Fibroblast of the aortic adventitia (primary cell): Measurements from ENCODE around the gene TYK2. TPM values are rescaled to one million over a fixed set of nuclear protein-coding genes. Genes with fewer than 3 reads are reported as not detected.
"Not testable (repeated sequence)": the region's sequence is repeated elsewhere in the genome, so short reads cannot be mapped to it uniquely, and the experiment has no call there.

Experiments used
- DNase-seq: peaks from one replicate; pipeline ENCODE4 v3.0.0-alpha.2; 2010; ENCODE audit warnings: low read depth
- H3K4me3 ChIP-seq: 2 replicates; pipeline ENCODE4 v1.5.1; 2011; ENCODE audit warnings: low read depth, mild to moderate bottlenecking, control low read depth, low read length, moderate library complexity
- CTCF ChIP-seq: IDR thresholded peaks from 2 replicates; pipeline ENCODE4 v1.5.1; 2011; ENCODE audit warnings: mild to moderate bottlenecking, low read length, control low read depth, inconsistent platforms; ENCODE audit not compliant: insufficient read depth
- total RNA-seq: library from RNA; depleted of rRNA; stranded (reverse); fragments of >200 nt; gene quantifications from 2 replicates; pipeline ENCODE4 v1.2.3, GENCODE V29; 2012; ENCODE audit warnings: low replicate concordance

TYK2 gene
- total RNA-seq, 1 donor = 51.5 TPM

DNA sequence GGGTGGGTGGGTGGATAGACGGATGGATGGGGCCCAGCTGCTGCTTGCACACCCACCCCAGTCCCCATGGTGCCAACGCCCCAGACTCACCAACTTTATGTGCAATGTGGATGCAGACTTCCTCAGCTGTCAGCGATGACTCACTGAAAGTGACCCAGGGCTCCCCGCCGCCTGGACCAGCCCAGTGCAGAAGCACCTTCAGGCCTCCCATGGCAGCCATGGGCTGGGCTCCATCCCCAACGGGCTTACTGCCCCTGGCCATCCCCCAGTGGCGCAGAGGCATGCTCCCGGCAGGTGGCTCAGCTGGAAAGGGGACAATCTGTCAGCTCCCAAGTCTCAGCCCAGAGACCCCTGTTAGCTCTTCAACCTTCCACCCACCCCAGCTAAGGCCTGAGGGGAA lies 2.2 kb downstream of the TYK2 start:
- TF ChIP-seq CTCF = no peak
- H3K4me3 ChIP-seq = no peak overlapping the region
- DNase-seq = no peak

DNA sequence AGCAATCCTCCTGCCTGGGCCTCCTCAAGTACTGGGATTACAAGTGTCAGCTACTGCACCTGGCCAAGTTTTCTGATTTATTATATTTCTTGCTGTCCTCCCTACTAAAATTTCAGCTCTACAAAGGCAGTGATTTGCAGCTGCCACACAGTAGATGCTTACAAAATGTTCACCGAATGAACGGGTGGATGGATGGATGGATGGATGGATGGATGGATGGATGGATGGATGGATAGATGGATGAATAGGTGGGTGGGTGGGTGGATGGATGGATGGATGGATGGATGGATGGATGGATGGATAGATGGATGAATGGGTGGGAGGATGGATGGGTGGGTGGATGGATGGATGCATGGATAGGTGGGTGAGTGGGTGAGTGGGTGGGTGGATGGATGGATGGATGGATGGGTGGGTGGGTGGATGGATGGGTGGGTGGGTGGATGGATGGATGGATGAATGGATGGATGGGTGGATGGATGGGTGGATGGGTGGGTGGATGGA lies 3.2 kb downstream of the TYK2 start:
- DNase-seq, H3K4me3 ChIP-seq: not testable (repeated sequence)

DNA sequence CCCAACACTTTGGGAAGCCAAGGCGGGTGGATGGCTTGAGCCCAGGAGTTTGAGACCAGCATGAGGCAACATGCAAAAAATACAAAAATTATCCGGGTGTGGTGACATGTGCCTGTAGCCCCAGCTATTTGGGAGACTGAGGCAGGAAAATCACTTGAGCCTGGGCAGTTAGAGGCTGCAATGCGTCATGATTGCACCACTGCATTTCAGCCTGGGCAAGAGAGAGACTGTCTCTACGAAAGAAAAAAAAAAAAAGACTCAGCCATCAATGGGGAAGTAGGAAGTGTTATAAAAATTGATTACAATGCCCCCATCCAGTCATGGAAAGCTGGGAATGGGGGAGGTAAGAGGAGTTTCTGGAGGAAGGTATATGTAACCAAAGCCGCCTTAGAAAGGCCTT lies 5.4 kb downstream of the TYK2 start:
- DNase-seq = no peak
- no peak overlapping the region for H3K4me3 ChIP-seq
- no peak for TF ChIP-seq CTCF

- TF ChIP-seq CTCF = no peak
- DNase-seq = no peak
- H3K4me3 ChIP-seq = no peak overlapping the region
These were observed 7.7 kb downstream of the TYK2 start for GRCh38 chr19:10372690-10373089.

- no peak for TF ChIP-seq CTCF
- DNase-seq = no peak
- no peak overlapping the region for H3K4me3 ChIP-seq
These were observed 12.1 kb downstream of the TYK2 start for GRCh38 chr19:10368101-10368803.

- DNase-seq, H3K4me3 ChIP-seq: not testable (repeated sequence)
These were observed 13.3 kb downstream of the TYK2 start for GRCh38 chr19:10366950-10367512.

DNA sequence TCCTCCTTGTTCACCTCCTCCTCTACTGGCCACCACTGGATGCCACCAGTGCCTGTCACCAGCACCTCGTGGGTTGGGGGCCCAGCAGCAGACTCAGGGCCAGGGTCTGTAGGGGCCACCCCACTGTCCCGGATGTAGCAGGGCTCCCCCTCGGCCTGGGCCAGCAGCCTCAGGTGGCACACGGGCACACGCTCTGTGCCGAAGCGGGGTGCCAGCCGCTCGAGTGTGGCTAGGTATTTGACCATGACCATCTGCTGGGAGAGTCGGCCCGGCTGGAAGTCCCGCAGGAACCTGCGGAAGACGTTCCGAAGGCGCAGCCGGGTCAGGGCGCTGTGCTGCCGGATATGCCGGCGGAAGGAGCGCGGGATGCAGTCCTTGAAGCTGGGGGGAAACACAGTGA lies 14.9 kb downstream of the TYK2 start:
- no peak for DNase-seq
- H3K4me3 ChIP-seq = no peak overlapping the region
- TF ChIP-seq CTCF = no peak

- DNase-seq = no peak
- TF ChIP-seq CTCF = no peak
- no peak overlapping the region for H3K4me3 ChIP-seq
These were observed 15.7 kb downstream of the TYK2 start for GRCh38 chr19:10364644-10365043.
